Colonic mucosa (tissue), 4 donors: Measurements from ENCODE around the gene PITPNM2. TPM values are rescaled to one million over a fixed set of nuclear protein-coding genes. Genes with fewer than 3 reads are reported as not detected.

Experiments
- DNase-seq: peaks from one replicate; pipeline ENCODE4 v3.0.0-alpha.2; 2020
- H3K27ac ChIP-seq: fragments of 200-600 bp; one replicate; pipeline ENCODE4 v1.8.0; 2021
- H3K27me3 ChIP-seq: fragments of 200-600 bp; one replicate; pipeline ENCODE4 v1.8.0; 2021
- H3K36me3 ChIP-seq: fragments of 200-600 bp; one replicate; pipeline ENCODE4 v1.8.0; 2021
- H3K4me1 ChIP-seq: fragments of 200-600 bp; one replicate; pipeline ENCODE4 v1.8.0; 2021; ENCODE audit warnings: mild to moderate bottlenecking
- H3K4me3 ChIP-seq: fragments of 200-600 bp; one replicate; pipeline ENCODE4 v1.8.0; 2021
- H3K9ac ChIP-seq, 2 donors: one replicate each; pipeline ENCODE4 v1.7.0; 2013; ENCODE audit warnings: control low read depth in 2 of 2, low read depth in 2 of 2, low read length in 2 of 2
- H3K9me3 ChIP-seq: fragments of 200-600 bp; one replicate; pipeline ENCODE4 v1.8.0; 2021
- CTCF ChIP-seq: fragments of 200-600 bp; IDR thresholded peaks from one replicate; pipeline ENCODE4 v1.8.0; 2022; ENCODE audit warnings: antibody characterized with exemption, mild to moderate bottlenecking
- intact Hi-C: fragments of 100-400 bp; cut with DNase I; formaldehyde crosslinking; loops from one replicate; pipeline ENCODE4 v1.14.1; 2022
- total RNA-seq, 2 donors: library from RNA; stranded (reverse); fragmentation: NEBNext Ultra II Directional in 1 of 2; extraction: Animal tissue kit (Norgen Biotek cat#: 25700) in 1 of 2; gene quantifications; one replicate each; pipeline ENCODE4 v1.2.1, GENCODE V29; 2021
- donor health status: healthy.
- donor health status: DM: no; HTN: no; CAD: no.
- donor health status: DM: no; HTN: no; CAD: no.

The PITPNM2 gene
- total RNA-seq: 10 to 100 TPM in 1 of 2 donors, 1 to 10 TPM in 1; 9.3 to 17.4 TPM

- intact Hi-C loops: loop anchor here (10.0 kb wide), 1 partner anchor 84 kb away; the partner anchor contains the start of genes MPHOSPH9 and MTRFR
- peak within 1 kb of the TSS; percentile 67 for H3K27ac ChIP-seq
- H3K9me3 ChIP-seq: no peaks in the 10 kb centered on the region
- DNase-seq: peak; percentile 42
- peak within 1 kb of the TSS; percentile 79 to 93 for H3K9ac ChIP-seq
- H3K27me3 ChIP-seq: no peaks in the 10 kb centered on the region
- H3K36me3 ChIP-seq: no peaks in the 10 kb centered on the region
- TF ChIP-seq CTCF: no peak
- H3K4me1 ChIP-seq: no peaks in the 10 kb centered on the region
- H3K4me3 ChIP-seq: peak within 1 kb of the TSS; percentile 69
Observed at GRCh38 chr12:123150744-123151456, at the start of gene PITPNM2. Gene PITPNM2 (minus strand): TSS chr12:123151090. CDS start chr12:123034590, 116,500 bp downstream.

GRCh38 chr12:123200414-123200813 is 49.5 kb upstream of the PITPNM2 start:
- no peak for DNase-seq
- TF ChIP-seq CTCF: no peak
- no peaks in the 10 kb centered on the region for H3K36me3 ChIP-seq
- no peaks in the 10 kb centered on the region for H3K27me3 ChIP-seq
- no peak overlapping the region for H3K9ac ChIP-seq
- H3K4me3 ChIP-seq: no peak overlapping the region
- H3K9me3 ChIP-seq: no peaks in the 10 kb centered on the region
- H3K27ac ChIP-seq: no peak overlapping the region
- no peaks in the 10 kb centered on the region for H3K4me1 ChIP-seq
- intact Hi-C loops: no loop called here

GRCh38 chr12:123199936-123200335 is 49.0 kb upstream of the PITPNM2 start:
- TF ChIP-seq CTCF: no peak
- Histone ChIP-seq H3K36me3 (no peaks in the 10 kb centered on the region), H3K27ac (no peak overlapping the region), H3K9ac (no peak overlapping the region), H3K4me1 (no peaks in the 10 kb centered on the region), H3K4me3 (no peak overlapping the region), H3K9me3 (no peaks in the 10 kb centered on the region), H3K27me3 (no peaks in the 10 kb centered on the region)
- DNase-seq: no peak
- intact Hi-C loops: no loop called here

DNA sequence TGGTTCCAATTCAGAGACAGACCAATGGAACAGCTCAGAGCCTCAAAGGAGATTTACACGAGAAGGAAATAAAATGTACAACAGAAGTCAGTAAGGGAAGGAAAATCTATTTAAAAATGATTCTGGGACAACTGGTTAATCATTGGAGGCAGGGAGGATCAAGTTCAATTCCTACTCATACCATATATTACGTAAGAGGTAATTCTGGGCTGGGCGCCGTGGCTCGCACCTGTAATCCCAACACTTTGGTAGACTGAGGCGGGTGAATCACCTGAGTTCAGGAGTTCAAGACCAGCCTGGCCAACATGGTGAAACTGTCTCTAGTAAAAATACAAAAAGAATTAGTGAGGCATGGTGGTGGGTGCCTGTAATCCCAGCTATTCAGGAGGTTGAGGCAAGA is 36.7 kb upstream of the PITPNM2 start:
- no peak for DNase-seq
- H3K36me3 ChIP-seq: no peaks in the 10 kb centered on the region

GRCh38 chr12:123180171-123180570 is 29.3 kb upstream of the PITPNM2 start:
- no peak overlapping the region for H3K4me3 ChIP-seq
- no peaks in the 10 kb centered on the region for H3K4me1 ChIP-seq
- H3K36me3 ChIP-seq: no peaks in the 10 kb centered on the region
- H3K9ac ChIP-seq: no peak overlapping the region
- DNase-seq: no peak
- no peaks in the 10 kb centered on the region for H3K27me3 ChIP-seq
- no peak overlapping the region for H3K27ac ChIP-seq
- TF ChIP-seq CTCF: no peak
- intact Hi-C loops: no loop called here
- H3K9me3 ChIP-seq: no peaks in the 10 kb centered on the region

More for the DNA sequence above, 36.7 kb upstream of the PITPNM2 start:
- Histone ChIP-seq H3K27ac (no peak overlapping the region), H3K4me3 (no peak overlapping the region), H3K27me3 (no peaks in the 10 kb centered on the region), H3K9ac (no peak overlapping the region), H3K9me3 (no peaks in the 10 kb centered on the region), H3K4me1 (no peaks in the 10 kb centered on the region)
- no peak for TF ChIP-seq CTCF
- intact Hi-C loops: no loop called here
